Thoracic aorta (tissue), 2 donors: ENCODE measurements around the gene RBM6. TPM values are rescaled to one million over a fixed set of nuclear protein-coding genes. Genes with fewer than 3 reads are reported as not detected.
"Not testable (repeated sequence)": the region's sequence is repeated elsewhere in the genome, so short reads cannot be mapped to it uniquely, and the experiment has no call there.

ENCODE experiments used
- ATAC-seq: fragments of 150-250 bp; one replicate; pipeline ENCODE4 v1.8.0; 2017; ENCODE audit warnings: low read depth; ENCODE audit not compliant: insufficient number of reproducible peaks, low FRiP score
- DNase-seq: peaks from one replicate; pipeline ENCODE4 v3.0.0-alpha.2; 2020; ENCODE audit warnings: low spot score
- H3K27ac ChIP-seq, 2 donors: fragments of 200-600 bp; sonication (generic); 1 replicate in 1 of 2; 2 replicates in 1 of 2; pipeline ENCODE4 v1.5.1; 2016; ENCODE audit warnings: mild to moderate bottlenecking in 2 of 2, moderate library complexity in 2 of 2
- H3K27me3 ChIP-seq: fragments of 200-600 bp; sonication (generic); replicated peaks from 2 replicates; pipeline ENCODE4 v1.6.0; 2016; ENCODE audit warnings: mild to moderate bottlenecking; ENCODE audit not compliant: insufficient read depth
- H3K36me3 ChIP-seq: fragments of 200-600 bp; sonication (generic); one replicate; pipeline ENCODE4 v1.5.1; 2016
- H3K4me1 ChIP-seq, 2 donors: fragments of 200-600 bp; sonication (generic); 1 replicate in 1 of 2; 2 replicates in 1 of 2; pipeline versions ENCODE4 v1.5.1 to v1.6.0; 2016; ENCODE audit warnings: low read depth in 2 of 2, mild to moderate bottlenecking in 1 of 2; ENCODE audit not compliant: control insufficient read depth in 1 of 2
- H3K4me3 ChIP-seq: fragments of 200-600 bp; sonication (generic); 2 replicates; pipeline ENCODE4 v1.5.1; 2016; ENCODE audit warnings: mild to moderate bottlenecking
- H3K9me3 ChIP-seq: fragments of 200-600 bp; sonication (generic); 2 replicates; pipeline ENCODE4 v1.5.1; 2016
- CTCF ChIP-seq: fragments of 200-600 bp; sonication (generic); IDR thresholded peaks from one replicate; pipeline ENCODE4 v1.5.1; 2019; ENCODE audit warnings: antibody characterized with exemption
- total RNA-seq, 2 donors: library from RNA; depleted of rRNA; stranded (reverse); fragments of >200 nt; gene quantifications; one replicate each; pipeline versions ENCODE4 v1.1.0 to v1.2.3, GENCODE V29; 2016

The RBM6 gene
- total RNA-seq, 2 donors from 2014 or later = 99.6 to 181 TPM

GRCh38 chr3:50057756-50058155 lies 117.8 kb downstream of the RBM6 start:
- H3K4me1 ChIP-seq = no peaks in the 10 kb centered on the region
- H3K27ac ChIP-seq = no peak overlapping the region
- H3K4me3 ChIP-seq = no peak overlapping the region
- H3K27me3 ChIP-seq = no peaks in the 10 kb centered on the region
- H3K9me3 ChIP-seq = no peaks in the 10 kb centered on the region
- peaks cover 57% of the 10 kb centered on the region for H3K36me3 ChIP-seq
- DNase-seq (no peak), ATAC-seq (no peak)
- TF ChIP-seq CTCF = no peak

DNA sequence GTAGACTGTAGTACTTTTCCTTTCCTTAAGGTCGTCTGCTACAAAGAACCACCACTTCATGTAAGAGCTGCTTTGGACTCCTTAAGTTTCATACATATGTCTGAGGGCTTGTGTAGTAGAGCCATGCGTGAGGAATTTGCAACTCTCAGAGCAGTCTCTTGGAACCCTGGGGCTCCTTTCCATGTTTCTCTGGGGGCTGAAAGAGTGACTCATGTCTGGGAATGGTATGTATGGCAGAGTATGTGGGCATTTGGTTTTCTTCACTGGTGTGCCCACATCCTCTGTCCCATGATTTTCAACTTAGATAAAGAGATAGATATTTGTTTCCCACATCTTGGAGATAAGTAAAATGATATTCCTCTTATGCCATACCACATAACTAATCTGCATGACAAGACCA lies 128.2 kb downstream of the RBM6 start:
- no peak for ATAC-seq
- Histone ChIP-seq H3K36me3 (peaks cover 73% of the 10 kb centered on the region), H3K27ac (no peak overlapping the region), H3K4me1 (no peaks in the 10 kb centered on the region), H3K4me3 (no peak overlapping the region), H3K27me3 (no peaks in the 10 kb centered on the region), H3K9me3 (no peaks in the 10 kb centered on the region)
- no peak for DNase-seq
- no peak for TF ChIP-seq CTCF

DNA sequence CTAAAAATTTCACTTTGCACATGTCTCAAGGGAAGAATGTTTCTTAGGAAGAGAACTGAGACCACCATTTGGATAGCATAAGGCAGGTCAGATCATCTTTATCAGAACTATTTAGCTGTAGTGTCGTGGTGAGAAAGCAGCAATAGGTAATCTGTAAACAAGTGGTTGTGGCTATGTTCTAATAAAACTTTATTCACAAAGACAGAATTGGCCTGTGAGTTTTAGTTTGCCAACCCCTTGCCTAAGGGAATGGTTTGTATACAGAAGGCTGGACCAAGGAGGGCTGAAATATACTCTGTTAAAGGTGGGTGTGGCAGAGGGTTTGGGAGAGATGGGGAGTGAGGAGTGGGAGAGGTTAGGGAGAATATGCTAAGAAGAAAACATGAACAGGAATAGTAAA lies 138.1 kb downstream of the RBM6 start:
- no peaks in the 10 kb centered on the region for H3K27me3 ChIP-seq
- DNase-seq = no peak
- H3K4me1 ChIP-seq = no peaks in the 10 kb centered on the region
- H3K9me3 ChIP-seq = no peaks in the 10 kb centered on the region
- H3K36me3 ChIP-seq = peaks cover 31% of the 10 kb centered on the region
- TF ChIP-seq CTCF = no peak
- ATAC-seq = no peak
- no peak overlapping the region for H3K27ac ChIP-seq
- no peak overlapping the region for H3K4me3 ChIP-seq

GRCh38 chr3:50078622-50079021 lies 138.7 kb downstream of the RBM6 start:
- peaks cover 29% of the 10 kb centered on the region for H3K36me3 ChIP-seq
- no peak overlapping the region for H3K4me3 ChIP-seq
- H3K27ac ChIP-seq = no peak overlapping the region
- no peaks in the 10 kb centered on the region for H3K4me1 ChIP-seq
- no peak for TF ChIP-seq CTCF
- H3K9me3 ChIP-seq = no peaks in the 10 kb centered on the region
- ATAC-seq (no peak), DNase-seq (no peak)
- no peaks in the 10 kb centered on the region for H3K27me3 ChIP-seq

GRCh38 chr3:50084951-50085350 lies 145.0 kb downstream of the RBM6 start:
- DNase-seq, H3K4me3 ChIP-seq, ATAC-seq, H3K27ac ChIP-seq, H3K9me3 ChIP-seq, H3K4me1 ChIP-seq, H3K27me3 ChIP-seq, H3K36me3 ChIP-seq: not testable (repeated sequence)
